ENCODE results near the gene KIAA1210.

KIAA1210 gene

DNA sequence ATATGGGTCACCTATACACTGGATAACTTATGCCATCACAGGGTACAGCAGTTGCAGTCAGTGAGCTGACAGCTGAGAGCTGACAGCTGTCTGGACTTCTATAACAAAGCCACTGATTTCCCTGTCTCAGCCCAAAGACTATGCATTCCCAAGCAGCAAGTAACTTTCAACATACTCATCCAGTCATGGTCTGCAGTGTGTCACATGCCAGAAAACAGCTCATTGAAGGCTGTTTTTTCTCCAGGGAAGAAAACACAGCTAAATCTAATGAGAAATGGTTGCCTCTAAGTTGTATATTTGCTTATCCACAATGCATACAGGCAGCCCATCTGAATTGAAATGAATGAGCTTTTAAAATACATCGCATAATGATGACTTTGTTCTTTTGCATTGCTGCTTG is 6.3 kb downstream of the KIAA1210 start:
- TF ChIP-seq CEBPB (IDR thresholded peaks at IDR 0.05) = no peak
- TF ChIP-seq NFIC (IDR thresholded peaks at IDR 0.05) = no peak
- no peak for TF ChIP-seq MAX (IDR thresholded peaks at IDR 0.05)
- TF ChIP-seq TCF12 (IDR thresholded peaks at IDR 0.05; ENCODE audit: low read depth) = no peak
- TF ChIP-seq ZBTB7A (IDR thresholded peaks at IDR 0.05; ENCODE audit: low read depth) = no peak
- no peak for TF ChIP-seq YY1 (IDR thresholded peaks at IDR 0.05; ENCODE audit: low read depth)
- TF ChIP-seq EP300 (IDR thresholded peaks at IDR 0.05; ENCODE audit: borderline replicate concordance) = no peak
- TF ChIP-seq CREB1 (IDR thresholded peaks at IDR 0.05; ENCODE audit: low read depth) = no peak
- TF ChIP-seq, protein P1, sequence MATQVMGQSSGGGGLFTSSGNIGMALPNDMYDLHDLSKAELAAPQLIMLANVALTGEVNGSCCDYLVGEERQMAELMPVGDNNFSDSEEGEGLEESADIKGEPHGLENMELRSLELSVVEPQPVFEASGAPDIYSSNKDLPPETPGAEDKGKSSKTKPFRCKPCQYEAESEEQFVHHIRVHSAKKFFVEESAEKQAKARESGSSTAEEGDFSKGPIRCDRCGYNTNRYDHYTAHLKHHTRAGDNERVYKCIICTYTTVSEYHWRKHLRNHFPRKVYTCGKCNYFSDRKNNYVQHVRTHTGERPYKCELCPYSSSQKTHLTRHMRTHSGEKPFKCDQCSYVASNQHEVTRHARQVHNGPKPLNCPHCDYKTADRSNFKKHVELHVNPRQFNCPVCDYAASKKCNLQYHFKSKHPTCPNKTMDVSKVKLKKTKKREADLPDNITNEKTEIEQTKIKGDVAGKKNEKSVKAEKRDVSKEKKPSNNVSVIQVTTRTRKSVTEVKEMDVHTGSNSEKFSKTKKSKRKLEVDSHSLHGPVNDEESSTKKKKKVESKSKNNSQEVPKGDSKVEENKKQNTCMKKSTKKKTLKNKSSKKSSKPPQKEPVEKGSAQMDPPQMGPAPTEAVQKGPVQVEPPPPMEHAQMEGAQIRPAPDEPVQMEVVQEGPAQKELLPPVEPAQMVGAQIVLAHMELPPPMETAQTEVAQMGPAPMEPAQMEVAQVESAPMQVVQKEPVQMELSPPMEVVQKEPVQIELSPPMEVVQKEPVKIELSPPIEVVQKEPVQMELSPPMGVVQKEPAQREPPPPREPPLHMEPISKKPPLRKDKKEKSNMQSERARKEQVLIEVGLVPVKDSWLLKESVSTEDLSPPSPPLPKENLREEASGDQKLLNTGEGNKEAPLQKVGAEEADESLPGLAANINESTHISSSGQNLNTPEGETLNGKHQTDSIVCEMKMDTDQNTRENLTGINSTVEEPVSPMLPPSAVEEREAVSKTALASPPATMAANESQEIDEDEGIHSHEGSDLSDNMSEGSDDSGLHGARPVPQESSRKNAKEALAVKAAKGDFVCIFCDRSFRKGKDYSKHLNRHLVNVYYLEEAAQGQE (IDR thresholded peaks at IDR 0.05; ENCODE audit: low read depth) = no peak
- TF ChIP-seq USF1 (IDR thresholded peaks at IDR 0.05) = no peak
- no peak for TF ChIP-seq EGR1 (IDR thresholded peaks at IDR 0.05)
- no peak for TF ChIP-seq RAD21 (IDR thresholded peaks at IDR 0.05; ENCODE audit: low read depth)
- TF ChIP-seq TEAD4 (IDR thresholded peaks at IDR 0.05) = no peak
- no peak for TF ChIP-seq FOXM1 (IDR thresholded peaks at IDR 0.05; ENCODE audit: borderline replicate concordance, low read depth)
- no peak for TF ChIP-seq TAF1 (IDR thresholded peaks at IDR 0.05; ENCODE audit: low read depth)

- TF ChIP-seq RAD21 (IDR thresholded peaks at IDR 0.05; ENCODE audit: low read depth) = peak; percentile 68
- TF ChIP-seq EP300 (IDR thresholded peaks at IDR 0.05; ENCODE audit: borderline replicate concordance) = no peak
Measured at GRCh38 chrX:119118780-119119395, 8.7 kb downstream of the KIAA1210 start.

- TF ChIP-seq YY1 (IDR thresholded peaks at IDR 0.05; ENCODE audit: low read depth) = no peak
- no peak for TF ChIP-seq RAD21 (IDR thresholded peaks at IDR 0.05; ENCODE audit: low read depth)
- no peak for TF ChIP-seq ZBTB7A (IDR thresholded peaks at IDR 0.05; ENCODE audit: low read depth)
- TF ChIP-seq EP300 (IDR thresholded peaks at IDR 0.05; ENCODE audit: borderline replicate concordance) = no peak
- TF ChIP-seq FOXM1 (IDR thresholded peaks at IDR 0.05; ENCODE audit: borderline replicate concordance, low read depth) = no peak
- no peak for TF ChIP-seq CEBPB (IDR thresholded peaks at IDR 0.05)
- no peak for TF ChIP-seq EGR1 (IDR thresholded peaks at IDR 0.05)
- no peak for TF ChIP-seq USF1 (IDR thresholded peaks at IDR 0.05)
- no peak for TF ChIP-seq MAX (IDR thresholded peaks at IDR 0.05)
- no peak for TF ChIP-seq NFIC (IDR thresholded peaks at IDR 0.05)
- no peak for TF ChIP-seq CREB1 (IDR thresholded peaks at IDR 0.05; ENCODE audit: low read depth)
- TF ChIP-seq TEAD4 (IDR thresholded peaks at IDR 0.05) = no peak
- TF ChIP-seq TAF1 (IDR thresholded peaks at IDR 0.05; ENCODE audit: low read depth) = no peak
- TF ChIP-seq, protein P1 (IDR thresholded peaks at IDR 0.05; ENCODE audit: low read depth) = no peak
- TF ChIP-seq TCF12 (IDR thresholded peaks at IDR 0.05; ENCODE audit: low read depth) = no peak
Measured at GRCh38 chrX:119107206-119107605, 20.4 kb downstream of the KIAA1210 start.

GRCh38 chrX:119105826-119106225 is 21.8 kb downstream of the KIAA1210 start:
- TF ChIP-seq TEAD4 (IDR thresholded peaks at IDR 0.05) (no peak), TCF12 (IDR thresholded peaks at IDR 0.05; ENCODE audit: low read depth) (no peak), FOXM1 (IDR thresholded peaks at IDR 0.05; ENCODE audit: borderline replicate concordance, low read depth) (no peak), NFIC (IDR thresholded peaks at IDR 0.05) (no peak), MAX (IDR thresholded peaks at IDR 0.05) (no peak), CEBPB (IDR thresholded peaks at IDR 0.05) (no peak), EP300 (IDR thresholded peaks at IDR 0.05; ENCODE audit: borderline replicate concordance) (no peak)
- TF ChIP-seq, protein P1 (IDR thresholded peaks at IDR 0.05; ENCODE audit: low read depth) = no peak
